Stimulated activated naive CD4-positive, alpha-beta T cell treated with Interleukin-2 at 50 U/mL for 16 hours (primary cell): ENCODE results near the gene CNTFR.

Source experiments
- DNase-seq: peaks from one replicate; lab custom pipeline; 2025; lab: John Stamatoyannopoulos, UW

The CNTFR gene

DNA sequence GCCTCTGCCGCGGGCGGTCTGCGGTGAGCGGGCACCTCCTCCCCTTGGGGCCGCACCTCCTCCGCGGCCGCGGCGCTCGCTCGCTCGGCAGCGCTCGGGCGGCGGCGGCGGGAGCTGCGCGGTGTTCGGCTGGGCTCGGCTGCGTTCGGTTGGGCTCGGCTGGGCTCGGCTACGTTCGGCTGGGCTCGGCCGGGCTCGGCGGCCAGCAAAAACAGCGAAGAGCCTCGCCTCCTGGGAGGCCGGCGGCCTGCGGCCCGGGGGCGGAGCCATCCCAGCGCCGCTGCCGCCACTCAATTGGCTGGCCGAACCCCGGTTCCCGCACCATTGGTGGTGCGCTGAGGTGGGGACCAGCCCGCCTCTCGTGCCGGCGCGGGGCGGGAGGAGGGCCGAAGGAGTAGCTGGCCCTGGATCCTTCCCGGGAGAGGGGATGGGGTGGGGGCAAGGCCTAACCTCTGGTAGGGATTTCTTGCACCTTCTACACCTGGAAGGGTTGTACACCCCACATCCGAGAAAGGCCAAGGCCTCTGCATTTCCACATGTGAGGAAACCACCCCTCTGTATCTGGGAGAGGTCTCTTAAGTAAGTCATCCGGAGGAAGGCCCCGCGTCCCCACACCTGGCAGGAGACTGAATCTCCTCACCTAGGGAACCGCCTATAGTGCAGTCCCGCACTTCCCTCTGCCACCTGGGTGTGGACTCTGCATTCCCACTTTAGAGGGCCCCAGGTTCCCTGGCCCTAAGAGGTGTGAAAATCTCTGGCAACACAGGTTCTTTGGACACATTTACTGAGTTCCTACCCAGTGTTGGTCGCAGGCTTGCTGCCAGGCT lies 66.3 kb downstream of the CNTFR start, which contains the start of gene ENHO:
Gene ENHO (minus strand): TSS at position 20 of the 827 bp plus-strand sequence. CDS start 1,295 bp downstream, outside the sequence.
- peak; percentile 81 for DNase-seq

- DNase-seq, result no peak
Observed at GRCh38 chr9:34522091-34522887, 67.2 kb downstream of the CNTFR start.

DNA sequence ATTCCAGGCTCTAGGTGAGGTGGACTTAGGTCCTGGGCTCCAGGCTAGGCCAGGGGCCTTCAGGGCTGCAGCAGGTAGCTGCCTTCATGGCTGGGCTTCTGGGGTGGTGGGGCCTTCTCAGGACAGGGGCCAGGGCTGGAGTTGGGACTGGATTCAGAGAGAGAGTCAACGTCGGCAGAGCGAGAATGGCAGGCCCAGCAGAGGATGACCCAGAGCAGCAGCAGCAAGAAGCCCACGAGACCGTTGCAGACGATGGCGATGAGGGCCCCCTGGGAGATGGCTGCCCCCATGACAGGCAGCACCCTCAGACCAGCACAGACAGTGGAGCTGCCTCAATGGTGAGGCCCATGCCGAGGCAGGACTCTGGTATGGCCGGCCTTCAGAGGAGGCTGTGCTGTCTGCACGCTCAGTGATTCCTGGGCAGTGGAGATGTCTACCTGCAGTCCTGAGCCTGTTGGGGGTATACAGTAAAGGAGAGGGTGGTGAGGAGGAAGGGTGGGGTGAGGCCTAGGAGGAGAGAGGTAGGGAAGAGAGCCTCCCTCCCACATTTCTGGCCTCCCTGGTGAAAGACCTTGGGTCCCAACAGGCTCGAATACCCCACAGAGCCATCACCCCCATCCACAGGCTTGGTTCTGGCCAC lies 68.0 kb downstream of the CNTFR start:
- no peak for DNase-seq

GRCh38 chr9:34520505-34521385 lies 68.8 kb downstream of the CNTFR start:
- no peak for DNase-seq

DNA sequence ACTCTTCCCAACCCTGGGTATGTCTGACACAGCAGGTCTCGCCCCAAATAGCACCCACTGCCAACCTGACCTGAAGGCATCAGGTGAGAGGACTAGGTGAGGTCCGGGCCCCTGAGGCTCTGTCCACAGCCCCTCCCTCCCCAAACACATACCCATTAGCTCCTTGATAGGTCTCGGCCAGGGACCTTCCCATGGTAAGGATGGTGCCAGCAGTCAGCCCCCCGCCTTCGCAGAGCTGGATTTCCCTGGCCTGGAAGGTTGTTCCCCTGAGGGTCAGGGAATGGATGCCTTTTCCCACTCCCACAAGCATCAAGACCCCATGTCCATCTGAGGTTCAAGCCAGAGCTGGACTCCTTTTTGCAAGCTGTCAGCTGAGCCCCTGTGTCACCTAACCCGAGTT lies 69.4 kb downstream of the CNTFR start:
- DNase-seq, result no peak

DNA sequence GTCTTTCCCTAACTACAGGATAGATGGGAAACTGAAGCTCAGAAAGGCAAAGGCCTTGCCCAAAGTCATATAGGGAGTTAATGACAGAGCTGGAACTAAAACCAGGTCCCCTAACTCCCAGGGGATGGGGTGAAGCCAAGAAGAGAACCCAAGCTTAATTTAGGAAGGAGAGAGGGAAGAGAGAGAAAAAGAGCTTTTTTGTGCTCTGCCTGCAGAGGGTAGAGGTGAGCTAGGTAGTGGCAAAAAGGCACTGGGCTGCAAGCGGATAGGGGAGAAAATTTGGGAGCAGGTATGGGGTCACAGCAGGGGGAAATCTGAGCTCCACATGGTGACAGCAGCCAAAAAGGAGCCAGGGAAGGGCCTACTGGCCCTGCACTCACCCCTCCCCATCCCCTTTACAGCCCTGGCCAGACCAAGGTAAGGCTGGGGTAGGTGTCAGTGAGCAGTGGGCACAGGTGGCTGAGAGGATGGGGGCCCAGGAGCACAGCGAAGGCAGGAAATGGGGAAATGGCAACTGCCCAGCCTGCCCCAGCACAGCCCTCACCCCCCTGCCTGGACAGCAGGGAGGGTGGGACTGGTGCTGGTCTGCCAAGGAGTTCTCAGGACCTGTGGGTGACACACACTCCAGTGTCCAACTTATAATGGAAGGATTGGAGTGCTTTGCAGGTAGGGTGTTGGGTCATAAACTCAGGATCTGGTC lies 70.1 kb downstream of the CNTFR start:
- no peak for DNase-seq

- DNase-seq, result no peak
Observed at GRCh38 chr9:34518896-34519295, 70.6 kb downstream of the CNTFR start.

GRCh38 chr9:34518110-34518616 lies 71.4 kb downstream of the CNTFR start:
- no peak for DNase-seq

- no peak for DNase-seq
Observed at GRCh38 chr9:34517185-34517584, 72.3 kb downstream of the CNTFR start.

GRCh38 chr9:34515959-34516358 lies 73.6 kb downstream of the CNTFR start:
- DNase-seq, result no peak

GRCh38 chr9:34514816-34515215 lies 74.7 kb downstream of the CNTFR start:
- DNase-seq, result no peak

- no peak for DNase-seq
Observed at GRCh38 chr9:34514401-34514800, 75.1 kb downstream of the CNTFR start.

- no peak for DNase-seq
Observed at GRCh38 chr9:34513567-34514214, 75.8 kb downstream of the CNTFR start.

DNA sequence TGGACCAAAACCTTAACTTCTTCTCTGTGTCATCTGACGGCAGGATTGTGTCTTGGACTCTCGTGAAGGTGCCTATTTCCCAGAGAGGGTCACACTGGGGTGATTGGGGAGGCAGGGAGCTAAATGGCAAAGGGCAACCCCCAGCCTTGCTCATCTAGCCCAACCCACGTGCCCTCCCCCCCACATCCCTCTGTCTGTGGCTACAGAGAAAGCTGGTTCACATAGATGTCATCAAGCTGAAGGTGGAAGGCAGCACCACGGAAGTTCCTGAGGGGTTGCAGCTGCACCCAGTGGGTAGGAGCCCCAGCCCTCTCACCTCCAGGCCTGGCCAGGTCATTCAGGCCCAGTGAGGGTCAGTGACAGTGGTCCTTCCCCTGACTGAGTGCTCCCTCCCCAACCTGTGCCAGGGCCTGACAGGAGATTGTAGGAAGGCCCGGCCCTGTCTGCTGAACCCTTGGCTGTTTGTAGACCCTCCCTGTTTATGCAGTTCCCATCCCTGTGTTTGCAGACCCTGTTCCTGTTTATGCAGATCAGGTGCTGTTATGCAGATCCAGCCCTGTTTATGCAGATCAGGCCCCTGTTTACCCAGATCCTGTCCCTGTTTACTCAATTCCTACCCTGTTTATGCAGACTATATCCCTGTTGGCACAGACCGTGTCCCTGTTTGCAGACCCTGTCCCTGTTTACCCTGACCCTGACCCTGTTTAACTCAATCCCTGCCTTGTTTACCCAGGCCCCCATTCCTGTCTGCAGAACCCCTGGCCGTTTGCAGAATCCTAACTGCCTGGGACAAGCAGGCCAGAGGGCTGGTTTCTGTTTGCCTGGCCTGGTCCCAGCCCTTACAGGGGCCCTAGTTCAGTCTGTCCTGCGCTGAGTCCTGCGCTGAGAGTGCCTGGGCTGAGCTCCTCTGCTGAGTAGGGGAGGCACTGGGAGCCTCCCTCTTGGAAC lies 77.1 kb downstream of the CNTFR start:
- no peak for DNase-seq

GRCh38 chr9:34510497-34511468 lies 78.7 kb downstream of the CNTFR start:
- DNase-seq, result no peak

DNA sequence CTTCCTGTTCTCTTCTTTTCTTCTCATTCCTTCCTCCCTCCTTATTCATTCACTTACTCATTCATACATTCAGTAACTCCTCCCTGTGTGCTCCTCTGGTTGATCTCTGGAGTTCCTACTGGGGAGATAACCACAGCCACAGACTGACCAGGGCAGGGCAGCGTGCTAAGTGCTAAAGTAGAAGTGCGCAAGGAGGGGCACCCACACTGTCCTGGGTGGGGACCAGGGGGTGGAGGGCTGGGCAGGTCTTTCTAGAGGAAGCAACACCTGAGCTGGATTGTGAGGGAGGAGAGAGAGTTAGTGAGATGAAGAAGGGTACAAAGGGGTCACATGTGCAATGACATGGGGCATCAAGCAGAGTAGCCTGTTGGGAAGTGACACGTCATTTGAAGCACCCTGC lies 80.6 kb downstream of the CNTFR start:
- DNase-seq, result no peak

DNA sequence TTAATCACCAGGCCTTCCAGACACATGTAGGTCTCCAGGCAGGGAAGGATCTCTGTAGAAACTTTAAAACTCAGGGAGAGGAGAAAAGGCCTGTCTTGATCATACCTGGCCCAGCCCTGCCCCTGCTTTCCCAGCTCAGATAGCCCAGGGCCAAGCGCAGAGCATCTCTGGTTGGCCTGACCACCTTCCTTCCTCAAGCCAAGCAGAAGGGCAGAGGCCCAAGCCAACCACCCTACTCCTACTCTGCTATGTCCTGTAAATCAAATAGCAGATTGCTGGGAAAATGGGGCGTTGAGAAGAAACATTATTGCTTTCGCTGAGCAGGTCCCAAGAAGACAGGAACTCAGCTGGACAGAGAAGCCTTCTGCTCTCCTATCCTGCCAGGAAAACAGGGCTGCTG lies 81.1 kb downstream of the CNTFR start:
- no peak for DNase-seq

- no peak for DNase-seq
Observed at GRCh38 chr9:34507966-34508365, 81.6 kb downstream of the CNTFR start.
